Breast epithelium (tissue), 4 donors: ENCODE data around the gene CBX2. TPM values are rescaled to one million over a fixed set of nuclear protein-coding genes. Genes with fewer than 3 reads are reported as not detected.

Experiments
- DNase-seq, 2 donors: peaks; one replicate each; pipeline ENCODE4 v3.0.0-alpha.2; 2019; ENCODE audit warnings: low spot score in 2 of 2
- H3K27ac ChIP-seq, 2 donors: fragments of 200-600 bp; sonication (generic) in 1 of 2; one replicate each; pipeline ENCODE4 v1.5.1; 2016 to 2019; ENCODE audit warnings: mild to moderate bottlenecking in 1 of 2
- H3K27me3 ChIP-seq, 2 donors: fragments of 200-600 bp; sonication (generic) in 1 of 2; one replicate each; pipeline versions ENCODE4 v1.5.1 to v1.6.0; 2017 to 2019; ENCODE audit warnings: control low read depth in 1 of 2, mild to moderate bottlenecking in 1 of 2
- H3K36me3 ChIP-seq: fragments of 200-600 bp; one replicate; pipeline ENCODE4 v1.5.1; 2019
- H3K4me1 ChIP-seq, 2 donors: fragments of 200-600 bp; sonication (generic); one replicate each; pipeline ENCODE4 v1.5.1; 2016 to 2019; ENCODE audit warnings: control low read depth in 1 of 2
- H3K4me3 ChIP-seq, 3 donors: fragments of 200-600 bp; sonication (generic); 1 replicate in 2 of 3; 2 replicates in 1 of 3; pipeline ENCODE4 v1.5.1; 2016 to 2019; ENCODE audit warnings: mild to moderate bottlenecking in 3 of 3, moderate library complexity in 2 of 3
- H3K9me3 ChIP-seq, 2 donors: fragments of 200-600 bp; sonication (generic) in 1 of 2; one replicate each; pipeline ENCODE4 v1.5.1; 2016 to 2019; ENCODE audit warnings: control low read depth in 1 of 2
- POLR2A ChIP-seq: fragments of 450-650 bp; IDR thresholded peaks from one replicate; pipeline ENCODE4 v1.6.1; 2016; ENCODE audit warnings: antibody characterized with exemption, mild to moderate bottlenecking, moderate library complexity
- POLR2AphosphoS5 ChIP-seq, 3 donors: sonication (generic); formaldehyde crosslinking; IDR thresholded peaks; one replicate each; pipeline ENCODE4 v1.6.1; 2017; ENCODE audit warnings: antibody characterized with exemption in 3 of 3
- intact Hi-C: fragments of 100-400 bp; cut with DNase I; formaldehyde crosslinking; loops from one replicate; pipeline ENCODE4 v1.15.1; 2023; ENCODE audit warnings: low total_unique reads
- total RNA-seq, 3 donors: library from RNA; depleted of rRNA; stranded (reverse); fragments of >200 nt; gene quantifications; one replicate each; pipeline ENCODE4 v1.1.0, GENCODE V29; 2016
- TF ChIP-seq, protein P1 (sequence below), 3 donors: fragments of 450-650 bp; IDR thresholded peaks; one replicate each; pipeline ENCODE4 v1.5.1; 2016 to 2017; ENCODE audit warnings: antibody characterized with exemption in 3 of 3, mild to moderate bottlenecking in 3 of 3, moderate library complexity in 3 of 3

CBX2 gene
- total RNA-seq, 3 donors from 2014 or later = 1.2 to 2.2 (median 2.0) TPM

DNA sequence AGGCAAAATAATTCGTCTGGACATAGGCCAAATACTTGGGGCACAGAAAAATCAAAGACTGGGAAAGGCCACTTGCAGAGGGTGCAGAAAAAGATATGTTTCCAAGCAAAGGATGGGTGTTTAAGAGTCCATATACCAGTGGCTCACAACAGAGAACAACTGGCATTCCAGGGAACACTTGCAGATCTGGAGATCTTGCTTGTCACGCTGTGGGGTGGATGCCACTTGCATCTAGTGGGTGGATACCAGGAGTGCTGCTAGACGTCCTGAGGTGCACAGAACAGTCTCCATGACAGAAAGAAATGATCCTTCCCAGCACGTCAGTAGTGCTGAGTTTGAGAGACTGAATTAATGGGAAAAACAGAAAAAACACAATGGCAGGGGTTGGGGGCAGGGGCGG is 10.5 kb downstream of the CBX2 start:
- no peak overlapping the region for H3K27ac ChIP-seq
- H3K4me1 ChIP-seq = peaks cover 0 to 5% of the 10 kb centered on the region in 2 donors
- H3K4me3 ChIP-seq = no peak overlapping the region
- no peaks in the 10 kb centered on the region for H3K36me3 ChIP-seq
- DNase-seq = no peak
- peaks cover 20 to 53% of the 10 kb centered on the region in 2 donors for H3K27me3 ChIP-seq
- TF ChIP-seq, protein P1, sequence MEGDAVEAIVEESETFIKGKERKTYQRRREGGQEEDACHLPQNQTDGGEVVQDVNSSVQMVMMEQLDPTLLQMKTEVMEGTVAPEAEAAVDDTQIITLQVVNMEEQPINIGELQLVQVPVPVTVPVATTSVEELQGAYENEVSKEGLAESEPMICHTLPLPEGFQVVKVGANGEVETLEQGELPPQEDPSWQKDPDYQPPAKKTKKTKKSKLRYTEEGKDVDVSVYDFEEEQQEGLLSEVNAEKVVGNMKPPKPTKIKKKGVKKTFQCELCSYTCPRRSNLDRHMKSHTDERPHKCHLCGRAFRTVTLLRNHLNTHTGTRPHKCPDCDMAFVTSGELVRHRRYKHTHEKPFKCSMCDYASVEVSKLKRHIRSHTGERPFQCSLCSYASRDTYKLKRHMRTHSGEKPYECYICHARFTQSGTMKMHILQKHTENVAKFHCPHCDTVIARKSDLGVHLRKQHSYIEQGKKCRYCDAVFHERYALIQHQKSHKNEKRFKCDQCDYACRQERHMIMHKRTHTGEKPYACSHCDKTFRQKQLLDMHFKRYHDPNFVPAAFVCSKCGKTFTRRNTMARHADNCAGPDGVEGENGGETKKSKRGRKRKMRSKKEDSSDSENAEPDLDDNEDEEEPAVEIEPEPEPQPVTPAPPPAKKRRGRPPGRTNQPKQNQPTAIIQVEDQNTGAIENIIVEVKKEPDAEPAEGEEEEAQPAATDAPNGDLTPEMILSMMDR (IDR thresholded peaks at IDR 0.05) = no peak
- TF ChIP-seq POLR2A (no peak), POLR2AphosphoS5 (IDR thresholded peaks at IDR 0.05) (no peak)
- no peaks in the 10 kb centered on the region for H3K9me3 ChIP-seq
- intact Hi-C loops = loop anchor here (2.0 kb wide), 1 partner anchor 200 kb away; no protein-coding TSS in a partner anchor

DNA sequence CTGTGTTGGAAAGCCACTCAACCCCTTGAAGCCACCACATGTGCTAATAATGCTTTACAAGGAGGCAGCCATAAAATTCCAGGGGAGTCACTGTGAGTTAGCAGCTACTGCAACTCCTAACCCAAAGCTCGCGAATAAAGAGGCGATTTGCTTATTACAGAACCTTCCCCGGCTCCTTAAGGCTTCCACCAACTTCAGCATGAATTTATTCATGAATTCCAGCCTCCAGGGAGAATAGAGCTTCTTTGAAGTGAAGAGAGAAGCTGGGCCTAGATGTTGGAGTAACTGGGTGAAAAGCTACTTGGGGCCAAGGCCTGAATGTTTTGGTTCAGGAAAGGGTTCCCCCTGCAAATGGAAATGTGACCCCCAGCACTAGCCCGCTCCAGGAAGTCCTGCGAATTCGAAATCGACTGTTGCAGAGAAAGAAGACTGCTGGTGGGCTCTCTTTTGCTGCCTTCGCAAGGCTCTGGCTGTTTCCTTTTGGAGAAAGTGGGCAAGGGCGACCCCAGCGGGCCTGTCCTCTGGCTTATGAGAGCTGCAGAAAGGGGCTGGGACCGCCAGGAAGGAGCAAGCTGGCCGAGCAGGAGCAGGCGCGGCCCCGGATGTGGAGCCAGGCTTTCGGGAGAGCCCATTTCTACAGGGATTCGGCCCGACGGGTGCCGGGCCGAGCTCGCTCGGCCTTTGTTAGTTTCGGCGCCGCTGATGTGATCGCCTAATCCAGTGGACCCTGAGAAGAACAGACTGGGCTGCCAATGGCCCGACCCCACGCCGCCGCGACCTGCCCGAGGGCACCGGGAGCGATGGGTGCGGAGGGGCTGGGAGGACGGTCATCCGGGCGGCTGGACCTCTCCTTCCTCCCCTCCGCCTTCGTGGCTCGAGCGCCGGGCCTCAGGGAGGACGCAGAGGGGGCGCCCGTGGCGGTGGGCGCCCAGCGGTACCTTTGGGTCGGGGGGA is 11.3 kb downstream of the CBX2 start:
- H3K9me3 ChIP-seq = no peaks in the 10 kb centered on the region
- peak overlapping the region in 2 of 3 donors; percentile 18 to 57 for H3K4me3 ChIP-seq
- peaks cover 0 to 5% of the 10 kb centered on the region in 2 donors for H3K4me1 ChIP-seq
- no peaks in the 10 kb centered on the region for H3K36me3 ChIP-seq
- DNase-seq = no peak
- peaks cover 20 to 56% of the 10 kb centered on the region in 2 donors for H3K27me3 ChIP-seq
- H3K27ac ChIP-seq = no peak overlapping the region
- intact Hi-C loops = loop anchor here (2.0 kb wide), 1 partner anchor 200 kb away; no protein-coding TSS in a partner anchor
- TF ChIP-seq, protein P1 (IDR thresholded peaks at IDR 0.05) = no peak
- TF ChIP-seq POLR2A = no peak
- no peak for TF ChIP-seq POLR2AphosphoS5 (IDR thresholded peaks at IDR 0.05)

DNA sequence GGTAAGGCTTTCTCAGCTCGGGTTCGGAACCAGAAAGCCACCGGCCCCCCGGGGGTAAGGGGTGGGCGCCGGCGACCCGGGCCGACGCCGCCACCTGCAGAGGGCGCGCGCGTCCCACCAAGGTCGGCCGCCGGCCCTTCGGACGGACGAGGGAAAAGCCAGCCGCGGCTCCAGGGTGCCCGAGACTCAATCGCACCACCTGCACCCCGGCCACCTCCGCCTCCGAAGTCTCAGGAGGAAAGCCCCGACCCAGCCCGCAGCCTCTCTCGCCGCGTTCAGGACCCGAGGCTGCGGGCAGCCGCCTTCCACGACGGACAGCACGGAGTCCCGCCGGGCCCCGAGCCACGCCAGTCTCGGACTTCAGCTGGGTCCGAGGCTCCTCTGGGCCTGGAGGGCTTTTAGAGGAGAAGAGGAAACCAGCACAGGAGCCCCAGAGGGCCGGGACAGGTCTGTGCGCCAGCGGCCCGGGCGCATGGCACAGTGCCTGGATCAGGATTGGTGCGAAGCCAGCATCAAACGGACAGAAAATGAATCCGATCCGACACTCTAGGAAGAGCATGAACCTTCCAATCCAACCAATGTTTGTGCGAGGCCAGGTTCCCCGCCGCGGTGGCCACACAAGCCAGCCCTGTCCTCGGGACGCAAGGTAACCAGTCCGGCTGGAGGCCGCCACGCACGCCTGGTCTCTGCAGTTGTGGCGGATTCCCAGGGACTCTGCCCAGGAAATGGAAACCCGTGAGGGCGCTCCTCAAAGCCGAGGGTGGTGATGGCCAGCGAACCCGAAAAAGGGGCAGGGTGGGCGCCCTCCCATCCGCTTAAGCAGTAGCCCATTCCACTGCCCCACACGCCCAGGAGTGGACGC is 12.2 kb downstream of the CBX2 start:
- Histone ChIP-seq H3K36me3 (no peaks in the 10 kb centered on the region), H3K27ac (no peak overlapping the region), H3K27me3 (peaks cover 20 to 56% of the 10 kb centered on the region in 2 donors), H3K4me3 (peak overlapping the region in 2 of 3 donors; percentile 18 to 57), H3K9me3 (no peaks in the 10 kb centered on the region), H3K4me1 (peaks cover 0 to 5% of the 10 kb centered on the region in 2 donors)
- TF ChIP-seq POLR2A (no peak), POLR2AphosphoS5 (IDR thresholded peaks at IDR 0.05) (no peak)
- TF ChIP-seq, protein P1 (IDR thresholded peaks at IDR 0.05) = peak; percentile 5 to 72 (median 55)
- DNase-seq = no peak
- intact Hi-C loops = loop anchor here (2.0 kb wide), 1 partner anchor 199 kb away; no protein-coding TSS in a partner anchor

DNA sequence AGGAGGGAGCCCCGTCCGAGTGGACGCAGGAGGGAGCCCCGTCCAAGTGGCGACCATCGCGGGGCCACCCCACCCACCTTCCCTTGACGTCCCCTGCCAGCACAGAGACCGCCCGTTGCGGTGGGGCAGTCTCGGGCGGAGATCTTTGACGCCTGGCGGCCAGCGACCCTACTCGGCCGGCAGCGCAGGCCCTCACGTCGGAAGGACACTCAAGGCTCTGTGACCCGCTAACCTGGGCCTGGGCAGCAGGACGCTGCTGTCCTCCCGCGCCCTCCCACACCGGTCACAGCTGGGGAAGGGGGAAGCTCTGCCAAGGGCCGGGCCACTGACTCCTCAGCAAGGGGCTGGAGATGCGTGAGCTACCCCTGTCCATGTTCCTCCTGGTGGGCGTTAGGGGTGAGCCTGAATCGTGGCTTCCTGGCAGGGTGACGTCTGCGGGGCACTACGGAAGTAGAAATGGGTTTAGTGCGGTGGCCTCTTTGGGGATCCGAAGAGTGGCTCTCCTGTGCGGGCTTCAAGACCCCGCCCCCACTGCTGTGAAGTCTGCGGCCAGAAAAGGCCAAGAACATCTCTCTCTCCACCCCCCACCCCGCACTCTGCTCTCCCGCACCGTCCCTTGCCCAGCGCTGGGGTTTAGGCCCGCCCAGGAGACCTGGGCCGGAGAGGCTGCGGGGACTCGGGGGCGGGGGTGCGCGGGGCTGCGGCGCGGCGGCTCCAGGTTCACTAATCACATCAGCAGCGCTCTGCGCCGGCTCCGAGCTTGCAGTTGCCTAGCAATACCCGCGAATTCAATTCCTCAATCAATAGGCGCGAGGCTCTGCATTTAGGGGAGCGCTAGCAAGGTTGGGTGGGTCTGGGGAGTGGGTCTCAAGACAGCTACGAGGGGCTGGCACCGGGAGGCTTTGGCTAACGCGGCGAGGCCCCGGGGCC is 13.1 kb downstream of the CBX2 start:
- TF ChIP-seq, protein P1 (IDR thresholded peaks at IDR 0.05) = no peak
- TF ChIP-seq POLR2AphosphoS5 (IDR thresholded peaks at IDR 0.05) = no peak
- no peak for TF ChIP-seq POLR2A
- intact Hi-C loops = no loop called here
- Histone ChIP-seq H3K4me3 (peak overlapping the region in 1 of 3 donors; percentile 57), H3K9me3 (no peaks in the 10 kb centered on the region), H3K27ac (no peak overlapping the region), H3K4me1 (peaks cover 0 to 6% of the 10 kb centered on the region in 2 donors), H3K27me3 (peaks cover 20 to 56% of the 10 kb centered on the region in 2 donors), H3K36me3 (no peaks in the 10 kb centered on the region)
- DNase-seq = no peak
